Stimulated activated CD4-positive, alpha-beta T cell treated with anti-CD3 and anti-CD28 coated beads, Interleukin-2, amount 100 ng/mL, for 48 hours (primary cell): ENCODE measurements around the gene GPRC5A.
"Not testable (repeated sequence)": the region's sequence is repeated elsewhere in the genome, so short reads cannot be mapped to it uniquely, and the experiment has no call there.

Experiments
- DNase-seq, 2 donors: peaks; one replicate each; pipeline ENCODE4 v3.0.0-alpha.2; 2020

Gene GPRC5A

GRCh38 chr12:12891080-12891880 is at the start of gene GPRC5A:
Gene GPRC5A (plus strand): TSS chr12:12891562. CDS start chr12:12908250, 16,688 bp downstream.
- peak in 1 of 2 donors; percentile 8 for DNase-seq

GRCh38 chr12:12845794-12846243 is 45.5 kb upstream of the GPRC5A start:
- no peak for DNase-seq

GRCh38 chr12:12846780-12847179 is 44.6 kb upstream of the GPRC5A start:
- DNase-seq, result not testable (repeated sequence)

- DNase-seq, result no peak
Measured at GRCh38 chr12:12853435-12853834, 37.9 kb upstream of the GPRC5A start.

- no peak for DNase-seq
Measured at GRCh38 chr12:12859690-12860089, 31.7 kb upstream of the GPRC5A start.

- DNase-seq, result no peak
Measured at GRCh38 chr12:12864243-12864642, 27.1 kb upstream of the GPRC5A start.

GRCh38 chr12:12868477-12869235 is 22.7 kb upstream of the GPRC5A start:
- no peak for DNase-seq

- no peak for DNase-seq
Measured at GRCh38 chr12:12870465-12870864, 20.9 kb upstream of the GPRC5A start.

GRCh38 chr12:12871587-12872138 is 19.7 kb upstream of the GPRC5A start:
- DNase-seq, result no peak

- no peak for DNase-seq
Measured at GRCh38 chr12:12872139-12872933, 19.0 kb upstream of the GPRC5A start.

- DNase-seq, result no peak
Measured at GRCh38 chr12:12872934-12873275, 18.5 kb upstream of the GPRC5A start.

- no peak for DNase-seq
Measured at GRCh38 chr12:12874029-12874428, 17.3 kb upstream of the GPRC5A start.

- DNase-seq, result not testable (repeated sequence)
Measured at GRCh38 chr12:12875301-12875700, 16.1 kb upstream of the GPRC5A start.

- DNase-seq, result no peak
Measured at GRCh38 chr12:12877153-12877768, 14.1 kb upstream of the GPRC5A start.

GRCh38 chr12:12877781-12878455 is 13.4 kb upstream of the GPRC5A start:
- DNase-seq, result no peak

- DNase-seq, result no peak
Measured at GRCh38 chr12:12880537-12880936, 10.8 kb upstream of the GPRC5A start.

GRCh38 chr12:12881151-12881909 is 10.0 kb upstream of the GPRC5A start:
- no peak for DNase-seq

- no peak for DNase-seq
Measured at GRCh38 chr12:12882288-12882687, 9.1 kb upstream of the GPRC5A start.

- no peak for DNase-seq
Measured at GRCh38 chr12:12883369-12884001, 7.9 kb upstream of the GPRC5A start.

GRCh38 chr12:12885096-12885792 is 6.1 kb upstream of the GPRC5A start:
- DNase-seq, result no peak
